NCI-H82 treated with DMSO at 0.1 percent for 48 hours (cell line): ENCODE results near the gene PRMT7.

Source experiments
- DNase-seq: peaks from one replicate; lab custom pipeline; 2025; ENCODE audit not compliant: unreplicated experiment; lab: John Stamatoyannopoulos, UW

PRMT7 gene

DNA sequence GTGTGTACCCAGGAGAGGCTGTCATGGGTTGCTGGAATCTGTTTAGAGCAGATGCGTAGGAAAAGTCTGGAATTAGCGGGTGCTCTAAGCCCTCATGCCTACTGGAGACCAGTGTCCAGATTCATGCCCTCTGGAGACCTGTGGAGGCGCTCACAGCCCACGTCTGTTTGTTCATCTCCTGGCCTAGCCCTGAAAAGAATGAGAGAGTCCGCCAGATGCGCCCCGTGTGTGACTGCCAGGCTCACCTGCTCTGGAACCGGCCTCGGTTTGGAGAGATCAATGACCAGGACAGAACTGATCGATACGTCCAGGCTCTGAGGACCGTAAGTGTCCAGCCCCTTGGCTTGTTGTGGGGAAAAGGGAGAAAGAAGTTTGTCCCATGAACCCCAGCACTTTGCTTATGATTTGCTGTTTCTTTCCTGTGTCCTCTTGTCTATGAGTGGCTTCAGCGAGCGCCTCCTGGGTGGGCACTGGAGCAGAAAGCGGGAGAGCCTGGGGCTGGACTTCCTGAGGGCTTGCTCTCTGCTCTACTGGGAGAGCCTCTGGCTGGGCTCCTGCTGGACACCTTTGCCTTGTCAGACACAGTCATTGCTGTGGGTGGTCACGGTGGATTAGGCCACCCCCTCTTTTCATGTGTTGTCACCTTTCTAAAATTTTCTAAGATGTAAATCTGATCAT is 35.3 kb downstream of the PRMT7 start:
- DNase-seq = no peak

GRCh38 chr16:68346892-68347480 is 36.2 kb downstream of the PRMT7 start:
- DNase-seq = no peak

- no peak for DNase-seq
These were observed 36.8 kb downstream of the PRMT7 start for GRCh38 chr16:68347605-68348004.

DNA sequence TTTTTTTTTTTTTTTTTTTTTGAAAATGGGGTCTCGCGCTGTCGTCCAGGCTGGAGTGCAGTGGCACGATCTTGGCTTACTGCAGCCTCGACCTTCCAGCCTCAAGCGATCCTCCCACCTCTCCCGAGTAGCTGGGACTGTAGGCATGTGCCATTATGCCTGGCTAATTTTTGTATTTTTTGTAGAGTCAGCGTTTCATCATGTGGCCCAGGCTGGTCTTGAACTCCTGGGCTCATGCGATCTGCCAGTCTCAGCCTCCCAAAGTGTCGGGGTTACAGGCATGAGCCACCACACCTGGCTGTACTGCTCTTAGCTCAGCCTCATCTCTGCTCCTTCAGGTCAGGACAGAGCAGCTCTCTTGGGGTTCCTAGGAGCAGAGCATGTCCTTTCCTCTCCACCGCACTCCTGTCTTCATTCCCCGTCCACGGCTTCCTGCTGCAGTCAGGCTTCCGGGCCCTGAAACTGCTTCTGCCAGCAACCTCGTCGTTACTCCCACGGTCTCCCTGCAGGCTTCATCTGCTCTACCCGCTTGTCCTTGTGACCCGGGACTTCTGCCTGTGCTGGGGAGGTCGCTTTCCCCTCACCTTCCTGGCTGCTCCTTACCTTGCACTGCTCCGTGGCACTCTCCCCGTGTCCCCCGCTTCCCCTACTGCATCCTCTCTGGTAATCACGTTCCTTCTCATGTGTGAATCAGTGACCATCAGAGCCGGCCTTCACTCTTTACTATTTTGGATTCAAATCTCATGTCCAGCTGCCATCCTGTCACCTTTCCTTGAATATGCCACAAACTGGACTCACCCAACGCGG is 38.0 kb downstream of the PRMT7 start:
- DNase-seq = no peak

GRCh38 chr16:68349838-68350410 is 39.1 kb downstream of the PRMT7 start:
- no peak for DNase-seq

GRCh38 chr16:68350813-68351350 is 40.1 kb downstream of the PRMT7 start:
- no peak for DNase-seq

DNA sequence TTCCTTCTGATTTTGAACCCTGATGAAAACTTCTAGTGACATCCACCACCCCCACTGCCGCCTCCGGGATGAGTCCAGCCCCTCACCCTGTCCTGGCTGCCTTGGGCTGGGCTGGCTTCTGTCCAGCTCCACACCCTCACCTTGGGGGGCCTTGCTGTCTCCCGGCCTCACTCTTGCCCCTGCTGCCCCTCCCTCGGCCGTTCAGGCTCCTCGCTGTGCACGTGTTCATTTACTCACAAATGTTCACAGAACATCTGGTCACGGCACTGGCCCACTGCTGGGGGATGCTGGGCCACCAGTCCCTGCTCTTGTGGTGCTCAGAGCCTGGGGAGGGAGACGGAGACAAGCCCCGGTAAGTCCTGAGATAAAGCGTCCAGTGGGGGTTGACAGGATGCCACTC is 40.6 kb downstream of the PRMT7 start:
- DNase-seq = no peak

GRCh38 chr16:68351991-68352431 is 41.2 kb downstream of the PRMT7 start:
- no peak for DNase-seq

DNA sequence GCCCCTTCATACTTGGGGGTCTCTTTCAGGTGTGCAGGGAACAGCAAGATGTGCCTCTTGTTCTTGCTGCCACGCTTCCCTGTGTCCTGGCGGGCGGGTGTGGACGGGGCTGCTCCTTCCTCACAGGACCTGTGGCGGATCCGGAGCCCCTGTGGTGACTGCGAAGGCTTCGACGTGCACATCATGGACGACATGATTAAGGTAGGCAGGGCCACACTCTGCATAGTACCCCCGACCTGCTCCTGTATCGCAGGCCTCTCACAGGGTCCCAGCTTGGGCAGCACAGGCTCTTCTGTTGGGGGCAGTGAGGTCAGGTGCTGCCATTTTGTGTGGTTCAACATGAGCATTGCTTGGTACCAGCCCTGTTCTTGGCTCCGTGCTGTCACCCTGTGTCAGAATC is 42.5 kb downstream of the PRMT7 start:
- no peak for DNase-seq

DNA sequence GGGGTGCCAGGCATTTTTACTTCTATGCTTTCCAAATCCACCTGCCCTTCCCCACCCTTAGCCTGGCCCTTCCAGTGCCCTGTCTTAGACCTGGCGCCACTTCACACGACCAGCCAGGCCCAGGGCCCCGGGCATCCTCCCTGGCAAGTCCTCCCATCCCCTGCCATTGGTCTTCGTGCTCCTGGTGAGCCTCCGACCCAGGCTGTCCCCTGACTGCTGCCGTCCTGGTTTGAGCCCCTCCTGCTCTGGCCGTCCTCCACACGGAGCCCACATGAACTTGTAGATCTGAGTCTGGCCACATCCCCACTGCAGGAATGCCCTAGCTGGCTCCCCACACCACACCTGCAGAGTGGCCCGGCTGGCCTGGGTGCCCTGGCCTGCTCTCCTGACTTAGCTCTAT is 44.0 kb downstream of the PRMT7 start:
- no peak for DNase-seq

GRCh38 chr16:68355447-68356248 is 44.8 kb downstream of the PRMT7 start:
- no peak for DNase-seq

DNA sequence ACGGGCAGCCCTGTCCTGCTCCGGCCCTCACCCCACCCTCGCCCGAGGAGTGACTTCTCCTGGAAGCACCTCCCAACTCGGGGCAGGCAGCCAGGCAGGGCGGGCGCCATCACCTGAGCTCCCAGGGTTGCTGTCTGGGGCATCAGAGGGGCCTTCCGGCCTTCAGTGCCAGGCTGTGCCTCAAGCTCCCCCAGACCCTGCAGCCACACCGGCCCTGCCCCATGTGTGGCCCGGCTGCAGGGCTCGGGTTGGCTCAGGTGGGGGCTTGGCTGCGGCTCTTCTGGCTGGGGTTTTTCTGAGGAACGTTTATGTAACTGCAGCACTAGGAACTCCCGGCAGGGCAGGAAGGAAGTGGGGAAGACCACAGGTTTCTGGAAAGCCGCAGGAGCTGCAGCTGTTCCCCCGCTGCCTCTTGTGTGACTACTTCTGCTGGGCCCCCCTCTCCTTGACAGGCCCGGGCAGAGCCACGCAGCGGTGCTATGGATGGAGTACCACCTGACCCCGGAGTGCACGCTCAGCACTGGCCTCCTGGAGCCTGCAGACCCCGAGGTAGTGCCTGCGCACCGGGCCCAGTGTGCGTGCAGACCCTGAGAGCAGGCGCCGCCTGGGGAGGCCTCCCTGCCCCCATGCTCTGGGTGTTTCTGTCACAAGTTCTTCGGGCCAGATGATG is 45.6 kb downstream of the PRMT7 start:
- DNase-seq = no peak

DNA sequence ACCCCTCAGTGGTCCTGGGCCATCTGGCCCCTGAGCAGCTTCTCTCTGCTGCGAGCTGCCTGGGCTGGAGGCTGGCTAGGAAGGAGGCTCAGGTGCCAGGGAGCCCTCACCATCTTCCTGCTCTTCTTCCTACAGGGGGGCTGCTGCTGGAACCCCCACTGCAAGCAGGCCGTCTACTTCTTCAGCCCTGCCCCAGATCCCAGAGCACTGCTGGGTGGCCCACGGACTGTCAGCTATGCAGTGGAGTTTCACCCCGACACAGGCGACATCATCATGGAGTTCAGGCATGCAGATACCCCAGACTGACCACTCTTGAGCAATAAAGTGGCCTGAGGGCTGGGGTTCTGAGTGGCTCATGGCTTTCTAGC is 46.1 kb downstream of the PRMT7 start:
- no peak for DNase-seq

- no peak for DNase-seq
These were observed 46.7 kb downstream of the PRMT7 start for GRCh38 chr16:68357521-68357922.

- DNase-seq = no peak
These were observed 47.1 kb downstream of the PRMT7 start for GRCh38 chr16:68357923-68358322.

DNA sequence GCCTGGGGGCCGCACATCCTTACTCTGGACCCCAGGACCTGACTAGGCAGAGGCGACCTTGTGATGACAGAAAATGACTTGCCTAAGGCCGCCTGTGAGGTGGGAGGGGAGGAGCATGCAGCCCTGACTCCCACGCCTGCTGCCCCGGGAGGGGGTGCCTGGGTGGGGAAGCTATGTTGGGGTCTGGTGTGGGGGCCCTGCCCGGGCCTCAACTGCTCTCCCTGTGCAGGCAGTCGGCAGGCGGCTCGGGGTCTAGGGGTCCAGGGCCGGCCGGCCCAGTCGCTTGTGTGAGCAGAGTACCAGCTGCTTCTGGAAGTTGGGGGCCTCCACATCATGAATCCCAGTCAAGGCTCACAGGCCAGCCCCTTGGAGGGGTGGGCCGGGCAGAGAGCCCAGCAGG is 48.1 kb downstream of the PRMT7 start:
- no peak for DNase-seq

DNA sequence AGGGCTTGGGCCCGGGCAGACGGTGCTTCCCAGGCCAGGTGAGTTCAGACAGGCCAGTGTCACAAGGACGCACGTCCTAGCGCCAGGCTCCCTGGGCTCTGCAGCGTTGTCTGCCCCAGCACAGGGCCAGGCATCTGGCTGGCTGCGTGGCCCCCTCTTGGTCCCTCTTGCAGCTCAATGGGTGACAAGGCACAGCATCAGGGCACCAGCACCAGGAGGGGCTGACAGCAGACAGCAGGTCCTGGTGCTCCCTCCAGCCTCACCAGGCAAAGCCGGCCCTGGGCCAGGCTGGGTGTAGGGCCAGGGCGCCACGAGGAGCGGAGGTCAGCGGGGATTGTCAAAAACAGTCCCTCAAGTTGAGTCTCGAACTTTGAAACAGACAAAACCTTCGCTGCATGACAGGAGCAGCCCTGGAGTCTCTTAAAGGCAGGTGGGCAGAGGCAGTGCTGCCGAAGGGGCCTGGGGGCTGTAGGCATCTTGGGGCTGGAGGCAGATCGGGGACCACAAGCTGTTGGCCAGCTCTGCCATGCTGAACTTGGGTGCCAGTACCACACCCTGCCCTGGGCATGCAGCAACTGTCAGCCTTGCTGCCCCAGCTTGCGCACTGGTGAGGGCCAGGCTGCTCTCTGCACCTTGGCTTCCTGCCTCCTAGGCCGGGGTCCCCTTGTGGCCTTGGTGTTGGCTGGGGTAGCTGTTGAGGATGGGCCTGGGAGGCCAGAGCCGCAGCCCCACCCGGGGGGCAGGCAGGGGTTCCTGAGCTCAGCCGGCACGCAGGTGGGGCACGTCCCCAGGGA is 48.8 kb downstream of the PRMT7 start:
- no peak for DNase-seq

GRCh38 chr16:68360547-68360946 is 49.7 kb downstream of the PRMT7 start:
- DNase-seq = no peak

- DNase-seq = no peak
These were observed 50.1 kb downstream of the PRMT7 start for GRCh38 chr16:68360956-68361355.
